HS-27A (cell line): Measurements from ENCODE around the gene IL17B.

ENCODE experiments used
- DNase-seq: peaks from one replicate; pipeline ENCODE4 v3.0.0-alpha.2; 2012; ENCODE audit warnings: low read depth, missing footprints

The IL17B gene

GRCh38 chr5:149357370-149358293 is 21.5 kb downstream of the IL17B start, which contains the start of gene PCYOX1L:
TSS of gene PCYOX1L (plus strand) at chr5:149358046. CDS start at chr5:149358069, 23 bp downstream.
- DNase-seq: peak; percentile 59

GRCh38 chr5:149356391-149356790 is 22.7 kb downstream of the IL17B start:
- no peak for DNase-seq

GRCh38 chr5:149355688-149356087 is 23.4 kb downstream of the IL17B start:
- no peak for DNase-seq

GRCh38 chr5:149353911-149354310 is 25.2 kb downstream of the IL17B start:
- DNase-seq: no peak

GRCh38 chr5:149352169-149352568 is 26.9 kb downstream of the IL17B start:
- no peak for DNase-seq

GRCh38 chr5:149349382-149349781 is 29.7 kb downstream of the IL17B start:
- no peak for DNase-seq

GRCh38 chr5:149348518-149348917 is 30.6 kb downstream of the IL17B start:
- DNase-seq: no peak

GRCh38 chr5:149345892-149346222 is 33.2 kb downstream of the IL17B start:
- no peak for DNase-seq

- peak; percentile 84 for DNase-seq
Measured at GRCh38 chr5:149345147-149345891, 33.8 kb downstream of the IL17B start, which contains the start of gene GRPEL2. TSS of gene GRPEL2 (plus strand) at chr5:149345499. CDS start at chr5:149345540, 41 bp downstream.

GRCh38 chr5:149344151-149344550 is 34.9 kb downstream of the IL17B start:
- DNase-seq: no peak

- DNase-seq: no peak
Measured at GRCh38 chr5:149341876-149342275, 37.2 kb downstream of the IL17B start.

- DNase-seq: no peak
Measured at GRCh38 chr5:149340920-149341319, 38.2 kb downstream of the IL17B start.

- DNase-seq: no peak
Measured at GRCh38 chr5:149338364-149338763, 40.7 kb downstream of the IL17B start.

- DNase-seq: no peak
Measured at GRCh38 chr5:149337736-149338135, 41.4 kb downstream of the IL17B start.

GRCh38 chr5:149333711-149334443 is 45.2 kb downstream of the IL17B start:
- DNase-seq: no peak

GRCh38 chr5:149328177-149328576 is 50.9 kb downstream of the IL17B start:
- no peak for DNase-seq

- no peak for DNase-seq
Measured at GRCh38 chr5:149326611-149327010, 52.5 kb downstream of the IL17B start.

GRCh38 chr5:149325894-149326293 is 53.2 kb downstream of the IL17B start:
- no peak for DNase-seq

- DNase-seq: no peak
Measured at GRCh38 chr5:149325166-149325735, 53.8 kb downstream of the IL17B start.

- no peak for DNase-seq
Measured at GRCh38 chr5:149324641-149325040, 54.5 kb downstream of the IL17B start.
